Smooth muscle cell (in vitro differentiated cells): ENCODE measurements around the gene TRIM44. TPM values are rescaled to one million over a fixed set of nuclear protein-coding genes. Genes with fewer than 3 reads are reported as not detected.
"Not testable (repeated sequence)": the region's sequence is repeated elsewhere in the genome, so short reads cannot be mapped to it uniquely, and the experiment has no call there.

Source experiments
- DNase-seq: peaks from one replicate; lab custom pipeline; 2025; ENCODE audit not compliant: unreplicated experiment; lab: John Stamatoyannopoulos, UW
- H2AFZ ChIP-seq: fragments of 200-600 bp; sonication (generic); 2 replicates; pipeline ENCODE4 v1.6.0; 2016; ENCODE audit warnings: antibody characterized with exemption, low read depth, mild to moderate bottlenecking
- H3F3A ChIP-seq: fragments of 200-600 bp; sonication (generic); 2 replicates; pipeline ENCODE4 v1.6.0; 2017; ENCODE audit warnings: antibody characterized with exemption, low read depth
- H3K27ac ChIP-seq: fragments of 200-600 bp; sonication (generic); 2 replicates; pipeline ENCODE4 v1.5.1; 2016; ENCODE audit warnings: low read depth, mild to moderate bottlenecking
- H3K27me3 ChIP-seq: fragments of 200-600 bp; sonication (generic); 2 replicates; pipeline ENCODE4 v1.6.1; 2016; ENCODE audit warnings: low read depth, mild to moderate bottlenecking
- H3K36me3 ChIP-seq: fragments of 200-600 bp; sonication (generic); 2 replicates; pipeline ENCODE4 v1.5.1; 2016; ENCODE audit warnings: low read depth
- H3K4me1 ChIP-seq: fragments of 200-600 bp; sonication (generic); 2 replicates; pipeline ENCODE4 v1.5.1; 2016; ENCODE audit warnings: low read depth
- H3K4me2 ChIP-seq: fragments of 200-600 bp; sonication (generic); 2 replicates; pipeline ENCODE4 v1.6.0; 2016; ENCODE audit warnings: mild to moderate bottlenecking
- H3K4me3 ChIP-seq: fragments of 200-600 bp; sonication (generic); 2 replicates; pipeline ENCODE4 v1.5.1; 2016; ENCODE audit warnings: mild to moderate bottlenecking
- H3K79me2 ChIP-seq: fragments of 200-600 bp; sonication (generic); 2 replicates; pipeline ENCODE4 v1.6.0; 2016; ENCODE audit warnings: low read depth, mild to moderate bottlenecking
- H3K9ac ChIP-seq: fragments of 200-600 bp; sonication (generic); 2 replicates; pipeline ENCODE4 v1.6.0; 2016; ENCODE audit warnings: low read depth
- H3K9me3 ChIP-seq: fragments of 200-600 bp; sonication (generic); replicated peaks from 2 replicates; pipeline ENCODE4 v1.5.1; 2016; ENCODE audit warnings: low read depth
- H4K20me1 ChIP-seq: fragments of 200-600 bp; sonication (generic); 2 replicates; pipeline ENCODE4 v1.6.0; 2016; ENCODE audit warnings: low read depth
- CTCF ChIP-seq: fragments of 200-600 bp; sonication (generic); IDR thresholded peaks from 2 replicates; pipeline ENCODE4 v1.5.1; 2017; ENCODE audit warnings: borderline replicate concordance, mild to moderate bottlenecking, antibody characterized with exemption; ENCODE audit not compliant: insufficient read depth, poor library complexity, severe bottlenecking
- WGBS: methylation state at CpG from one replicate; pipeline ENCODE4 v1.1.7; 2016; ENCODE audit warnings: low lambda C conversion rate; 5-methylcytosine and 5-hydroxymethylcytosine counted together
- polyA plus RNA-seq: library from polyadenylated mRNA; unstranded; fragments of >200 nt; fragmentation: Nextera tagmentation; extraction: Ambion mirVana; gene quantifications from 2 replicates; pipeline ENCODE4 v1.2.1, GENCODE V29; 2016
- total RNA-seq: library from RNA; depleted of rRNA; stranded (reverse); fragments of >200 nt; gene quantifications from 2 replicates; pipeline ENCODE4 v1.2.3, GENCODE V29; 2014

TRIM44 gene
- total and polyA plus RNA-seq, 2 experiments from 2014 or later, result 20.9 to 32.9 TPM

GRCh38 chr11:35647421-35648093, 15.0 kb upstream of the TRIM44 start:
- Histone ChIP-seq H2AFZ (no peak overlapping the region), H3K27ac (no peak overlapping the region), H3K9ac (no peak overlapping the region), H3F3A (no peaks in the 10 kb centered on the region), H3K4me2 (no peak overlapping the region), H3K27me3 (no peaks in the 10 kb centered on the region), H4K20me1 (no peaks in the 10 kb centered on the region), H3K4me1 (no peaks in the 10 kb centered on the region), H3K36me3 (no peaks in the 10 kb centered on the region), H3K79me2 (no peaks in the 10 kb centered on the region), H3K4me3 (no peak overlapping the region), H3K9me3 (no peaks in the 10 kb centered on the region)
- DNase-seq, result no peak
- 91% methylated on average over 8 of the region's 8 CpGs for WGBS
- TF ChIP-seq CTCF, result no peak

GRCh38 chr11:35650006-35650405, 12.6 kb upstream of the TRIM44 start:
- Histone ChIP-seq H3K4me3 (no peak overlapping the region), H3K9me3 (no peaks in the 10 kb centered on the region), H3K27ac (peak overlapping the region; percentile 32), H2AFZ (no peak overlapping the region), H4K20me1 (no peaks in the 10 kb centered on the region), H3K4me2 (peak overlapping the region; percentile 64), H3K79me2 (no peaks in the 10 kb centered on the region), H3F3A (no peaks in the 10 kb centered on the region), H3K27me3 (no peaks in the 10 kb centered on the region), H3K4me1 (peaks cover 11% of the 10 kb centered on the region), H3K9ac (no peak overlapping the region), H3K36me3 (no peaks in the 10 kb centered on the region)
- DNase-seq, result no peak
- TF ChIP-seq CTCF, result no peak
- 29% methylated on average over 1 of the region's 1 CpG for WGBS

- Histone ChIP-seq H3K36me3 (no peaks in the 10 kb centered on the region), H3K9me3 (no peaks in the 10 kb centered on the region), H3K4me1 (peaks cover 15% of the 10 kb centered on the region), H3K27ac (peak overlapping the region; percentile 32), H3K79me2 (no peaks in the 10 kb centered on the region), H3K4me2 (peak overlapping the region; percentile 3), H2AFZ (no peak overlapping the region), H4K20me1 (no peaks in the 10 kb centered on the region), H3K4me3 (no peak overlapping the region), H3K9ac (no peak overlapping the region), H3K27me3 (no peaks in the 10 kb centered on the region), H3F3A (no peaks in the 10 kb centered on the region)
- 94% methylated on average over 4 of the region's 4 CpGs for WGBS
- DNase-seq, result no peak
- TF ChIP-seq CTCF, result no peak
Measured at GRCh38 chr11:35650467-35650866, 12.1 kb upstream of the TRIM44 start.

- 94% methylated on average over 3 of the region's 3 CpGs for WGBS
Measured at GRCh38 chr11:35651263-35651662, 11.3 kb upstream of the TRIM44 start.

GRCh38 chr11:35652786-35653185, 9.8 kb upstream of the TRIM44 start:
- not testable (repeated sequence) for H3K27me3 ChIP-seq, H3K4me3 ChIP-seq, H3K9ac ChIP-seq, H3K27ac ChIP-seq, H3K36me3 ChIP-seq, H2AFZ ChIP-seq, DNase-seq, H4K20me1 ChIP-seq, H3K9me3 ChIP-seq, H3K79me2 ChIP-seq, H3K4me2 ChIP-seq, H3F3A ChIP-seq
- 95% methylated on average over 5 of the region's 5 CpGs for WGBS
- peaks cover 19% of the 10 kb centered on the region for H3K4me1 ChIP-seq

More at GRCh38 chr11:35651263-35651662, 11.3 kb upstream of the TRIM44 start:
- H2AFZ ChIP-seq, result no peak overlapping the region
- no peaks in the 10 kb centered on the region for H3K9me3 ChIP-seq
- no peak overlapping the region for H3K27ac ChIP-seq
- H3K36me3 ChIP-seq, result no peaks in the 10 kb centered on the region
- no peaks in the 10 kb centered on the region for H3K27me3 ChIP-seq
- no peak overlapping the region for H3K4me2 ChIP-seq
- H4K20me1 ChIP-seq, result no peaks in the 10 kb centered on the region
- H3K9ac ChIP-seq, result no peak overlapping the region
- TF ChIP-seq CTCF, result no peak
- peaks cover 19% of the 10 kb centered on the region for H3K4me1 ChIP-seq
- no peak overlapping the region for H3K4me3 ChIP-seq
- no peaks in the 10 kb centered on the region for H3F3A ChIP-seq
- H3K79me2 ChIP-seq, result no peaks in the 10 kb centered on the region
- DNase-seq, result no peak
